CD4-positive, alpha-beta T cell (primary cell): Measurements from ENCODE around the gene MYH7. TPM values are rescaled to one million over a fixed set of nuclear protein-coding genes. Genes with fewer than 3 reads are reported as not detected.
"Not testable (repeated sequence)": the region's sequence is repeated elsewhere in the genome, so short reads cannot be mapped to it uniquely, and the experiment has no call there.

Source experiments
- ATAC-seq: fragments of 200-7000 bp; cut with Tn5 transposase; one replicate; pipeline ENCODE4 v1.10.0; 2022; ENCODE audit warnings: mild to moderate bottlenecking; ENCODE audit not compliant: poor library complexity
- CTCF ChIA-PET: fragments of 350-600 bp; sonication (Branson Sonifier 250); formaldehyde crosslinking; loops from one replicate; lab custom pipeline; 2021; ENCODE audit warnings: antibody characterized with exemption, inconsistent platforms; lab: Charles Lee
- POLR2A ChIA-PET: fragments of 350-600 bp; sonication (Branson Sonifier 250); formaldehyde crosslinking; loops from one replicate; lab custom pipeline; 2021; ENCODE audit warnings: antibody characterized with exemption, inconsistent platforms; lab: Charles Lee
- DNase-seq, 14 experiments: peaks; one replicate each; pipeline ENCODE4 v3.0.0-alpha.2; 2013 to 2020; ENCODE audit warnings: mixed read lengths in 2 of 14
- H3K27ac ChIP-seq, 2 donors: one replicate each; pipeline versions ENCODE4 v1.5.1 to v1.7.0; 2013; ENCODE audit warnings: low read length in 2 of 2, low read depth in 1 of 2, mild to moderate bottlenecking in 1 of 2
- H3K27me3 ChIP-seq, 2 experiments: 1 replicate in 1 of 2; 2 replicates in 1 of 2; pipeline versions ENCODE4 v1.6.1 to v1.7.0; 2013; ENCODE audit warnings: low read length in 2 of 2, control low read depth in 1 of 2, mild to moderate bottlenecking in 1 of 2, moderate library complexity in 1 of 2; ENCODE audit not compliant: insufficient read depth in 2 of 2, control insufficient read depth in 1 of 2
- H3K36me3 ChIP-seq: one replicate; pipeline ENCODE4 v1.6.1; 2013; ENCODE audit warnings: low read length, control low read depth; ENCODE audit not compliant: insufficient read depth
- H3K4me1 ChIP-seq: one replicate; pipeline ENCODE4 v1.6.1; 2013; ENCODE audit warnings: low read length, control low read depth; ENCODE audit not compliant: insufficient read depth
- H3K4me3 ChIP-seq: one replicate; pipeline ENCODE4 v1.5.1; 2013; ENCODE audit warnings: mild to moderate bottlenecking, low read length, moderate library complexity
- H3K9me3 ChIP-seq, 2 experiments: 1 replicate in 1 of 2; 2 replicates in 1 of 2; pipeline versions ENCODE4 v1.6.1 to v1.7.0; 2013; ENCODE audit warnings: low read length in 2 of 2, mild to moderate bottlenecking in 2 of 2, control low read depth in 1 of 2, moderate library complexity in 1 of 2; ENCODE audit not compliant: control insufficient read depth in 1 of 2, insufficient read depth in 1 of 2
- H3K27ac Mint-ChIP-seq: one replicate; pipeline ENCODE4 v1.8.0; 2020; ENCODE audit warnings: mixed read lengths
- H3K27me3 Mint-ChIP-seq: one replicate; pipeline ENCODE4 v1.8.0; 2021; ENCODE audit warnings: mixed read lengths
- H3K36me3 Mint-ChIP-seq: one replicate; pipeline ENCODE4 v1.8.0; 2021; ENCODE audit warnings: low read depth, mixed read lengths
- H3K4me1 Mint-ChIP-seq: one replicate; pipeline ENCODE4 v1.8.0; 2021; ENCODE audit warnings: low read depth, mixed read lengths
- H3K4me3 Mint-ChIP-seq: one replicate; pipeline ENCODE4 v1.8.0; 2020; ENCODE audit warnings: mild to moderate bottlenecking, mixed read lengths
- H3K9me3 Mint-ChIP-seq: one replicate; pipeline ENCODE4 v1.8.0; 2020; ENCODE audit warnings: mixed read lengths
- intact Hi-C, 2 experiments: fragments of 100-400 bp; cut with DNase I in 1 of 2; cut with micrococcal nuclease in 1 of 2; formaldehyde crosslinking; loops; one replicate each; pipeline versions ENCODE4 v1.15.1 to v1.9.0; 2023 to 2025; cut with DNase I, micrococcal nuclease
- total RNA-seq, 174 experiments: library from RNA in 2 of 174; stranded (reverse) in 2 of 174; gene quantifications; one replicate each; pipeline ENCODE4 v1.2.3 and lab custom pipeline; 2021 to 2026
- TF ChIP-seq, protein P1 (sequence below): fragments of 200-600 bp; IDR thresholded peaks from one replicate; pipeline ENCODE4 v1.8.0; 2022; ENCODE audit warnings: antibody characterized with exemption, mild to moderate bottlenecking

MYH7 gene
- total RNA-seq, 2 experiments from 2014 or later = not detected

DNA sequence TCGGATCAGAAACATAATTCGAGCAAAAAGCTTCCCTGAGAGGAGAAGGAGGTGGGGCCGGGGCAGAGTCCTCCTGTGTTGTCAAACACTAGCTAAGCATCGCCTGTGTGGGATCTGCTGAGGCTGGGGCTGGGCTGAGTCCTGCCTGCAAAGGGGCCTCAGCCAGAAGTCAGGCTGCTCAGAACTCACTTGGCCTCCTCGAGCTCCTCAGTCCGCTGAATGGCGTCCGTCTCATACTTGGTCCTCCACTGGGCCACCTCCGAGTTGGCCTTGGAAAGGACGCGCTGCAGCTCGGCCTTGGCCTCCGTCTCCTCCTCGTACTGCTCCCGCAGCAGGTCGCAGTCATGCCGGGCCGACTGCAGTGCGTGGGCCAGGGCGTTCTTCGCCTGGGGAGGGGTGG, 17.4 kb downstream of the MYH7 start:
- ChIA-PET CTCF (no interaction called here), POLR2A (no interaction called here)
- no peak overlapping the region for H3K4me3 Mint-ChIP-seq
- DNase-seq (no peak), ATAC-seq (no peak)
- no peaks in the 10 kb centered on the region for H3K36me3 Mint-ChIP-seq
- no peaks in the 10 kb centered on the region for H3K36me3 ChIP-seq
- TF ChIP-seq, protein P1, sequence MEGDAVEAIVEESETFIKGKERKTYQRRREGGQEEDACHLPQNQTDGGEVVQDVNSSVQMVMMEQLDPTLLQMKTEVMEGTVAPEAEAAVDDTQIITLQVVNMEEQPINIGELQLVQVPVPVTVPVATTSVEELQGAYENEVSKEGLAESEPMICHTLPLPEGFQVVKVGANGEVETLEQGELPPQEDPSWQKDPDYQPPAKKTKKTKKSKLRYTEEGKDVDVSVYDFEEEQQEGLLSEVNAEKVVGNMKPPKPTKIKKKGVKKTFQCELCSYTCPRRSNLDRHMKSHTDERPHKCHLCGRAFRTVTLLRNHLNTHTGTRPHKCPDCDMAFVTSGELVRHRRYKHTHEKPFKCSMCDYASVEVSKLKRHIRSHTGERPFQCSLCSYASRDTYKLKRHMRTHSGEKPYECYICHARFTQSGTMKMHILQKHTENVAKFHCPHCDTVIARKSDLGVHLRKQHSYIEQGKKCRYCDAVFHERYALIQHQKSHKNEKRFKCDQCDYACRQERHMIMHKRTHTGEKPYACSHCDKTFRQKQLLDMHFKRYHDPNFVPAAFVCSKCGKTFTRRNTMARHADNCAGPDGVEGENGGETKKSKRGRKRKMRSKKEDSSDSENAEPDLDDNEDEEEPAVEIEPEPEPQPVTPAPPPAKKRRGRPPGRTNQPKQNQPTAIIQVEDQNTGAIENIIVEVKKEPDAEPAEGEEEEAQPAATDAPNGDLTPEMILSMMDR = no peak
- no peaks in the 10 kb centered on the region for H3K4me1 ChIP-seq
- intact Hi-C loops = no loop called here
- peaks cover 0 to 4% of the 10 kb centered on the region in 2 experiments for H3K9me3 ChIP-seq
- no peak overlapping the region for H3K27ac Mint-ChIP-seq
- no peak overlapping the region for H3K4me3 ChIP-seq
- no peaks in the 10 kb centered on the region for H3K27me3 ChIP-seq
- H3K27ac ChIP-seq = no peak overlapping the region
- H3K9me3 Mint-ChIP-seq = no peaks in the 10 kb centered on the region
- peaks cover 3% of the 10 kb centered on the region for H3K27me3 Mint-ChIP-seq
- H3K4me1 Mint-ChIP-seq = no peaks in the 10 kb centered on the region

DNA sequence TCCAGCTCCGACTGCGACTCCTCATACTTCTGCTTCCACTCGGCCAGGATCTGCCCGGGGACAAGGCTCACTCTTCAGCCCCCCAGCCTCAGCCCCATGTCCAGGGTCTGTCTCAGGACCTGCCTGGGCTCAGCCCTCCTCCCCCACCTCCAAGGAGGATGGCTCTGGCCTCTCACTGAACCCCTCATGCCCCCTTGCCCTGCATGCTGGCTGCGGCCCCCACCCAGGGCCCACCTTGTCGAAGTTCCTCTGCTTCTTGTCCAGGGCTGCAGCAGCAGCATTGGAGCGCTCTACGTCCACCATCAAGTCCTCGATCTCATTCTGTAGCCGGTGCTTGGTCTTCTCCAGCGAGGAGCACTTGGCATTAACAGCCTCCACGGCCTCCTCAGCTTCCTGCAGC, 18.2 kb downstream of the MYH7 start:
- H3K36me3 Mint-ChIP-seq, DNase-seq, H3K4me1 ChIP-seq, H3K27me3 ChIP-seq, ATAC-seq, H3K36me3 ChIP-seq, H3K9me3 Mint-ChIP-seq, H3K27me3 Mint-ChIP-seq, CTCF ChIA-PET, H3K27ac ChIP-seq, H3K4me1 Mint-ChIP-seq, H3K4me3 ChIP-seq, H3K27ac Mint-ChIP-seq, H3K9me3 ChIP-seq, intact Hi-C loops, H3K4me3 Mint-ChIP-seq, POLR2A ChIA-PET: not testable (repeated sequence)

DNA sequence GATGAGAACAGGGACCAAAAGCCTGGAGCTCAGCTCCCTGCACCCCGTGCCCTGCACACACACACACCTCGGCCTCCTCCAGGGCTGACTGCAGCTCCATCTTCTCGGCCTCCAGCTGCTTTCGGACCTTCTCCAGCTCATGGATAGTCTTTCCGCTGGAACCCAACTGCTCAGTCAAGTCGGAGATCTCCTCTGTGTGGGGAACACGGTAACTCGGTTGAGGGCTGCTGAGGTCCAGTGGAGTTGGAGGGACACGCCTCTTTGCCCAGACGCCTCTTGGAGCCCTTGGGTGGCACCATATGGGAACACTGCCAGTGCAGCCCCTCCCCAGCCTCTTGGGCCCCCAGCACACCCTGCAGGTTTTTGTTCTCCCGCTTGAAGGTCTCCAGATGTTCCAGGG, 18.7 kb downstream of the MYH7 start:
- H3K27ac ChIP-seq = no peak overlapping the region
- ATAC-seq = no peak
- peaks cover 0 to 4% of the 10 kb centered on the region in 2 experiments for H3K9me3 ChIP-seq
- Mint-ChIP-seq H3K27me3 (peaks cover 3% of the 10 kb centered on the region), H3K9me3 (no peaks in the 10 kb centered on the region), H3K36me3 (no peaks in the 10 kb centered on the region), H3K4me3 (no peak overlapping the region), H3K27ac (no peak overlapping the region), H3K4me1 (no peaks in the 10 kb centered on the region)
- H3K36me3 ChIP-seq = no peaks in the 10 kb centered on the region
- intact Hi-C loops = no loop called here
- POLR2A ChIA-PET = no interaction called here
- no peak overlapping the region for H3K4me3 ChIP-seq
- TF ChIP-seq, protein P1 = no peak
- no peaks in the 10 kb centered on the region for H3K4me1 ChIP-seq
- CTCF ChIA-PET = no interaction called here
- DNase-seq = no peak
- H3K27me3 ChIP-seq = no peaks in the 10 kb centered on the region
